ENCODE results near the gene C6orf62. TPM values are rescaled to one million over a fixed set of nuclear protein-coding genes. Genes with fewer than 3 reads are reported as not detected.

The C6orf62 gene
- total RNA-seq, 1 experiment from 2014 or later = 128 TPM

DNA sequence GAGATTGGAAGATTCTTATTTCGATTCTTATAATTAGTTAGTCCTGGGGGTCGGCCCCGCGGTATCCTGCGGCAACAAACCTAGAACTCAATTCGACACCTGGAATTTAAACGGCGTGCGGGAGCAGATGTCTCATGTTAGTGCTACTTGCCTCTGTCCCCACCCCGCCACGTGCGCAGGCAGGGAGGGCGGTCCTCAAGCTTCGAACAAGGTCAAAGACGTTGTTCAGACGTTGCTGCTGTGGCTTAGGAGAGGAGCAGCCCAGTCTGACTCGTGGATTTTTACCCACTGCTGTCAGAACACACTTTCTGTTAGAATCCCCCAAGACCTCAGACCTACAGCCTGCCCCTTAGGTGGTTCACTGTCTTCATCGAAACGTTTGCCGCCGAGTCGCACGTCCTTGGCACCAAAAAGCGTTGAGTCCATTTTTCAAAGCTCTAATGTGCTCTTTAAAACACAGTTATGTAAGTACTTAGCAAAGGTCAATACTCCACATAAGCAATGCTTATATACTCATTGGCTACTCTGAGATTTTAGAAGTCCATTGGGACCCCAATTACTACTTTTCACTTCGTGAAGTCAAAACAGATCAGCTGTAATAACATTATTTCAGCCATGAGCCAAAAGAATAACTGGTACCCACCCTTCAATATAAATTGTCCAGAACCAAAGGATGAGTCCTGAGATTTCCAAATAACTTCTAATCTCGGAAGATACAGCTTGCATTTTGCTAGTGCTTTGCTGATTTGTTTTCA, 2.7 kb upstream of the C6orf62 start:
- H3K4me3 ChIP-seq = peak overlapping the region; percentile 64
- no peak for DNase-seq
- H3K4me1 ChIP-seq (replicated peaks; ENCODE audit: insufficient read depth) = peaks cover 34% of the 10 kb centered on the region
- intact Hi-C loops (cut with micrococcal nuclease; ENCODE audit: unreplicated experiment) = loop anchor here (1.0 to 2.0 kb wide), 5 partner anchors 22 to 349 kb away; partner anchors contain the start of genes ACOT13, GMNN, KIAA0319 and TDP2
- BruUV-seq (replicated peaks) = TSS peak; percentile 96
- H3F3A ChIP-seq (ENCODE audit: insufficient read depth, low read depth) = peaks cover 13% of the 10 kb centered on the region
- no peaks in the 10 kb centered on the region; the same call in 1 of the 2 replicates for H3K9me3 ChIP-seq (ENCODE audit: insufficient read depth, low read depth)
- peaks cover 25% of the 10 kb centered on the region for H4K20me1 ChIP-seq (ENCODE audit: insufficient read depth)
- peaks cover 18% of the 10 kb centered on the region for H3K36me3 ChIP-seq (ENCODE audit: low read depth)
- ChIA-PET POLR2A (ENCODE audit: unreplicated experiment) (interaction anchor here (0.5 to 1.1 kb wide), 6 partner anchors 21 to 803 kb away, joined by 3 to 8 read pairs (median 5); no protein-coding TSS in a partner anchor), CTCF (interaction anchor here (0.6 to 0.7 kb wide), 3 partner anchors 195 to 1842 kb away, joined by 3 to 5 read pairs (median 4); no protein-coding TSS in a partner anchor)
- peaks cover 40% of the 10 kb centered on the region for H3K79me2 ChIP-seq (ENCODE audit: low read depth)
- TF ChIP-seq EZH2 (IDR thresholded peaks at IDR 0.05; ENCODE audit: low read depth) (no peak), CTCF (conservative IDR thresholded peaks at IDR 0.05) (no peak)
- no peaks in the 10 kb centered on the region for H3K27me3 ChIP-seq (ENCODE audit: insufficient read depth, low read depth)
- peak overlapping the region; percentile 81 for H2AFZ ChIP-seq
- H3K27ac ChIP-seq = peak overlapping the region; percentile 93
- H3K4me2 ChIP-seq = peak overlapping the region; percentile 83
- H3K9me2 ChIP-seq (ENCODE audit: insufficient read depth) = no peaks in the 10 kb centered on the region

DNA sequence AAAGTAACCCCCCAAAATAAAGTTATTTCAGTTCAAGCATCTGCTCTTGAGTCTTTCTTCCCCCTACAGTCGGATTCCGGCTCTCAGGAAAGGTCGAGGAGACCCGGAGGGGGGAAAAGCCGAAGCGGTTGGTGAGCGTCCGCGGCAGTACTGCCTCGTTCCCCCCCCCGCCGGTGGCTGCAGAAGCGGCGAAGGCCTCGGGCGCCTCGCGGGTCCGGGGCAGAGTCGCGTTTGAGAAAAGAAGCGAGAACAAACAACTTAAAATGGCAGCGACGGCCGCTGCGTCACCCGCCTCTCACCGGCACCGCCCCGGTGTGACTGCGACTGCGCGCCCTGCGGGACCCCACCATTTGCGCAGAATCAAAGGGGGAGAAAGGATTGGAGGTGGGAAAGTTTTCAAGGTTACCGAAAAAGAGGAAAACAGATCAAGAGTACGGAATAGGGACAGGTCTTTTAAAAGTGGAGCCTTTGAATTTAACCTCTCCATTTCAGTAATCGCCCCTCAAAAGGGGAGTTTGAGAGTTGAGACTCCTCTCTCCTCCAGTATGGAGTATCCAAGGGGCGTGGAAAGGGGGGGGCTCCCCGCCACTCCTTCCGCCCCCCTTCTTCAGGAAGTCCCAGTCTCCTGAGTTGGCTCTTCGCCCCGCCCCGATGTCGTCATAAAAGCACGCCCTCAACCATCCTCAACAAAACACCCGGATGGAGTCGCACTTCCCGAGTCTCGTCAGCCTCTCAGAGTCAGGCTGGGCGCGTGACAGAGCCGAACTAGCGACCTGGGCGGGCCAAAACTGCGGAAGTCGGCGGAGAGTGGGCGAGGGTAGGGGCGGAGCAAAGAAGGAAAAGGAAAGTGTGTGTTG, 1.9 kb upstream of the C6orf62 start:
- peak overlapping the region; percentile 81 for H2AFZ ChIP-seq
- H3K4me1 ChIP-seq (replicated peaks; ENCODE audit: insufficient read depth) = peaks cover 42% of the 10 kb centered on the region
- peak overlapping the region; percentile 95 for H3K4me3 ChIP-seq
- peaks cover 21% of the 10 kb centered on the region for H3F3A ChIP-seq (ENCODE audit: insufficient read depth, low read depth)
- no peaks in the 10 kb centered on the region for H3K9me2 ChIP-seq (ENCODE audit: insufficient read depth)
- BruUV-seq (replicated peaks) = no TSS peak
- peaks cover 26% of the 10 kb centered on the region for H3K36me3 ChIP-seq (ENCODE audit: low read depth)
- peaks cover 33% of the 10 kb centered on the region for H4K20me1 ChIP-seq (ENCODE audit: insufficient read depth)
- H3K27ac ChIP-seq = peak overlapping the region; percentile 93
- DNase-seq = peak; percentile 99 to 100
- CTCF ChIA-PET = no interaction called here
- H3K79me2 ChIP-seq (ENCODE audit: low read depth) = peaks cover 48% of the 10 kb centered on the region
- peak overlapping the region; percentile 99 for H3K4me2 ChIP-seq
- H3K9me3 ChIP-seq (ENCODE audit: insufficient read depth, low read depth) = no peaks in the 10 kb centered on the region; the same call in 1 of the 2 replicates
- POLR2A ChIA-PET (ENCODE audit: unreplicated experiment) = interaction anchor here (0.5 to 0.7 kb wide), 3 partner anchors 315 to 825 kb away, joined by 3 to 7 read pairs (median 6); no protein-coding TSS in a partner anchor
- TF ChIP-seq CTCF (conservative IDR thresholded peaks at IDR 0.05) (no peak), EZH2 (IDR thresholded peaks at IDR 0.05; ENCODE audit: low read depth) (no peak)
- intact Hi-C loops (cut with micrococcal nuclease; ENCODE audit: unreplicated experiment) = loop anchor here (1.0 to 2.0 kb wide), 5 partner anchors 22 to 349 kb away; partner anchors contain the start of genes ACOT13, GMNN, KIAA0319 and TDP2
- H3K27me3 ChIP-seq (ENCODE audit: insufficient read depth, low read depth) = no peaks in the 10 kb centered on the region

GRCh38 chr6:24720131-24720603, 1.2 kb upstream of the C6orf62 start:
- ChIA-PET POLR2A (ENCODE audit: unreplicated experiment) (interaction anchor here (0.7 kb wide), 1 partner anchor 136 kb away, joined by 19 read pairs; no protein-coding TSS in a partner anchor), CTCF (interaction anchor here (0.5 to 0.7 kb wide), 2 partner anchors 103 to 177 kb away, joined by 4 to 13 read pairs; no protein-coding TSS in a partner anchor)
- TF ChIP-seq EZH2 (IDR thresholded peaks at IDR 0.05; ENCODE audit: low read depth) = no peak
- no peak for TF ChIP-seq CTCF (conservative IDR thresholded peaks at IDR 0.05)
- Histone ChIP-seq H3K4me1 (replicated peaks; ENCODE audit: insufficient read depth) (peaks cover 45% of the 10 kb centered on the region), H3K36me3 (ENCODE audit: low read depth) (peaks cover 33% of the 10 kb centered on the region), H2AFZ (peak overlapping the region; percentile 73; the same call in 1 of the 2 replicates), H3K79me2 (ENCODE audit: low read depth) (peaks cover 55% of the 10 kb centered on the region), H3F3A (ENCODE audit: insufficient read depth, low read depth) (peaks cover 27% of the 10 kb centered on the region), H3K27me3 (ENCODE audit: insufficient read depth, low read depth) (no peaks in the 10 kb centered on the region), H3K4me2 (peak overlapping the region; percentile 99), H4K20me1 (ENCODE audit: insufficient read depth) (peaks cover 37% of the 10 kb centered on the region), H3K4me3 (peak overlapping the region; percentile 95), H3K9me2 (ENCODE audit: insufficient read depth) (no peaks in the 10 kb centered on the region), H3K9me3 (ENCODE audit: insufficient read depth, low read depth) (no peaks in the 10 kb centered on the region; the same call in 1 of the 2 replicates), H3K27ac (peak overlapping the region; percentile 93)
- intact Hi-C loops (cut with micrococcal nuclease; ENCODE audit: unreplicated experiment) = loop anchor here (2.0 kb wide), 2 partner anchors 53 to 55 kb away; partner anchors contain the start of genes ACOT13, GMNN and TDP2
- DNase-seq = peak in 1 of 2 experiments; percentile 32
- TSS peak; percentile 60 for BruUV-seq (replicated peaks)

Measured in PC-9 (cell line).